Breast epithelium (tissue), 4 donors: Measurements from ENCODE around the gene RND3. TPM values are rescaled to one million over a fixed set of nuclear protein-coding genes. Genes with fewer than 3 reads are reported as not detected.

Source experiments
- DNase-seq, 2 donors: peaks; one replicate each; pipeline ENCODE4 v3.0.0-alpha.2; 2019; ENCODE audit warnings: low spot score in 2 of 2
- H3K27ac ChIP-seq, 2 donors: fragments of 200-600 bp; sonication (generic) in 1 of 2; one replicate each; pipeline ENCODE4 v1.5.1; 2016 to 2019; ENCODE audit warnings: mild to moderate bottlenecking in 1 of 2
- H3K27me3 ChIP-seq, 2 donors: fragments of 200-600 bp; sonication (generic) in 1 of 2; one replicate each; pipeline versions ENCODE4 v1.5.1 to v1.6.0; 2017 to 2019; ENCODE audit warnings: control low read depth in 1 of 2, mild to moderate bottlenecking in 1 of 2
- H3K36me3 ChIP-seq: fragments of 200-600 bp; one replicate; pipeline ENCODE4 v1.5.1; 2019
- H3K4me1 ChIP-seq, 2 donors: fragments of 200-600 bp; sonication (generic); one replicate each; pipeline ENCODE4 v1.5.1; 2016 to 2019; ENCODE audit warnings: control low read depth in 1 of 2
- H3K4me3 ChIP-seq, 3 donors: fragments of 200-600 bp; sonication (generic); 1 replicate in 2 of 3; 2 replicates in 1 of 3; pipeline ENCODE4 v1.5.1; 2016 to 2019; ENCODE audit warnings: mild to moderate bottlenecking in 3 of 3, moderate library complexity in 2 of 3
- H3K9me3 ChIP-seq, 2 donors: fragments of 200-600 bp; sonication (generic) in 1 of 2; one replicate each; pipeline ENCODE4 v1.5.1; 2016 to 2019; ENCODE audit warnings: control low read depth in 1 of 2
- CTCF ChIP-seq, 3 donors: fragments of 450-650 bp; IDR thresholded peaks; one replicate each; pipeline ENCODE4 v1.5.1; 2016 to 2017; ENCODE audit warnings: antibody characterized with exemption in 3 of 3, mild to moderate bottlenecking in 3 of 3, moderate library complexity in 3 of 3
- POLR2A ChIP-seq: fragments of 450-650 bp; IDR thresholded peaks from one replicate; pipeline ENCODE4 v1.6.1; 2016; ENCODE audit warnings: antibody characterized with exemption, mild to moderate bottlenecking, moderate library complexity
- POLR2AphosphoS5 ChIP-seq, 3 donors: sonication (generic); formaldehyde crosslinking; IDR thresholded peaks; one replicate each; pipeline ENCODE4 v1.6.1; 2017; ENCODE audit warnings: antibody characterized with exemption in 3 of 3
- intact Hi-C: fragments of 100-400 bp; cut with DNase I; formaldehyde crosslinking; loops from one replicate; pipeline ENCODE4 v1.15.1; 2023; ENCODE audit warnings: low total_unique reads
- total RNA-seq, 3 donors: library from RNA; depleted of rRNA; stranded (reverse); fragments of >200 nt; gene quantifications; one replicate each; pipeline ENCODE4 v1.1.0, GENCODE V29; 2016

RND3 gene
- total RNA-seq, 3 donors from 2014 or later = 89.1 to 105 (median 98.0) TPM

- no peaks in the 10 kb centered on the region for H3K9me3 ChIP-seq
- H3K4me1 ChIP-seq = peaks cover 0 to 7% of the 10 kb centered on the region in 2 donors
- H3K4me3 ChIP-seq = no peak overlapping the region
- DNase-seq = no peak
- TF ChIP-seq POLR2A (no peak), POLR2AphosphoS5 (IDR thresholded peaks at IDR 0.05) (no peak), CTCF (IDR thresholded peaks at IDR 0.05) (no peak)
- H3K36me3 ChIP-seq = peaks cover 4% of the 10 kb centered on the region
- no peaks in the 10 kb centered on the region for H3K27me3 ChIP-seq
- intact Hi-C loops = no loop called here
- peak overlapping the region; percentile 55 to 64 for H3K27ac ChIP-seq
These were observed 15.5 kb downstream of the RND3 start for GRCh38 chr2:150471813-150472510.

GRCh38 chr2:150470435-150470834 lies 17.0 kb downstream of the RND3 start:
- TF ChIP-seq POLR2AphosphoS5 (IDR thresholded peaks at IDR 0.05) = no peak
- TF ChIP-seq POLR2A = no peak
- TF ChIP-seq CTCF (IDR thresholded peaks at IDR 0.05) = no peak
- Histone ChIP-seq H3K27me3 (no peaks in the 10 kb centered on the region), H3K27ac (no peak overlapping the region), H3K4me1 (peaks cover 0 to 7% of the 10 kb centered on the region in 2 donors), H3K36me3 (peaks cover 4% of the 10 kb centered on the region), H3K4me3 (no peak overlapping the region), H3K9me3 (no peaks in the 10 kb centered on the region)
- intact Hi-C loops = no loop called here
- DNase-seq = no peak

- Histone ChIP-seq H3K36me3 (peaks cover 4% of the 10 kb centered on the region), H3K4me3 (no peak overlapping the region), H3K4me1 (peaks cover 0 to 7% of the 10 kb centered on the region in 2 donors), H3K27ac (no peak overlapping the region), H3K9me3 (no peaks in the 10 kb centered on the region), H3K27me3 (no peaks in the 10 kb centered on the region)
- TF ChIP-seq POLR2A = no peak
- TF ChIP-seq CTCF (IDR thresholded peaks at IDR 0.05) = no peak
- no peak for TF ChIP-seq POLR2AphosphoS5 (IDR thresholded peaks at IDR 0.05)
- intact Hi-C loops = no loop called here
- DNase-seq = no peak
These were observed 17.7 kb downstream of the RND3 start for GRCh38 chr2:150469706-150470274.

GRCh38 chr2:150468350-150468960 lies 19.0 kb downstream of the RND3 start:
- Histone ChIP-seq H3K4me3 (no peak overlapping the region), H3K27me3 (no peaks in the 10 kb centered on the region), H3K9me3 (no peaks in the 10 kb centered on the region), H3K4me1 (peaks cover 0 to under 1% of the 10 kb centered on the region in 2 donors), H3K36me3 (peaks cover 4% of the 10 kb centered on the region), H3K27ac (peak overlapping the region in 1 of 2 donors; percentile 23)
- TF ChIP-seq POLR2A = no peak
- no peak for TF ChIP-seq CTCF (IDR thresholded peaks at IDR 0.05)
- no peak for TF ChIP-seq POLR2AphosphoS5 (IDR thresholded peaks at IDR 0.05)
- no peak for DNase-seq
- intact Hi-C loops = no loop called here

GRCh38 chr2:150467621-150467963 lies 19.9 kb downstream of the RND3 start:
- H3K27me3 ChIP-seq = no peaks in the 10 kb centered on the region
- H3K4me3 ChIP-seq = no peak overlapping the region
- intact Hi-C loops = no loop called here
- DNase-seq = no peak
- H3K36me3 ChIP-seq = peaks cover 4% of the 10 kb centered on the region
- no peaks in the 10 kb centered on the region for H3K4me1 ChIP-seq
- TF ChIP-seq CTCF (IDR thresholded peaks at IDR 0.05) (no peak), POLR2AphosphoS5 (IDR thresholded peaks at IDR 0.05) (no peak), POLR2A (no peak)
- H3K9me3 ChIP-seq = no peaks in the 10 kb centered on the region
- peak overlapping the region; percentile 29 to 75 for H3K27ac ChIP-seq
